HK-2 (cell line): ENCODE measurements around the gene LCORL.
A peak's percentile ranks its signal among the peaks of the same experiment; 100 is the strongest.
"Not testable (repeated sequence)": the region's sequence is repeated elsewhere in the genome, so short reads cannot be mapped to it uniquely, and the experiment has no call there.

Source experiments
- DNase-seq: peaks from one replicate; pipeline ENCODE4 v3.0.0-alpha.2; 2018; ENCODE audit not compliant: unreplicated experiment

Gene LCORL

GRCh38 chr4:17851959-17852358 lies 169.6 kb downstream of the LCORL start:
- DNase-seq: no peak

- DNase-seq: not testable (repeated sequence)
Measured at GRCh38 chr4:17850295-17850694, 171.3 kb downstream of the LCORL start.

DNA sequence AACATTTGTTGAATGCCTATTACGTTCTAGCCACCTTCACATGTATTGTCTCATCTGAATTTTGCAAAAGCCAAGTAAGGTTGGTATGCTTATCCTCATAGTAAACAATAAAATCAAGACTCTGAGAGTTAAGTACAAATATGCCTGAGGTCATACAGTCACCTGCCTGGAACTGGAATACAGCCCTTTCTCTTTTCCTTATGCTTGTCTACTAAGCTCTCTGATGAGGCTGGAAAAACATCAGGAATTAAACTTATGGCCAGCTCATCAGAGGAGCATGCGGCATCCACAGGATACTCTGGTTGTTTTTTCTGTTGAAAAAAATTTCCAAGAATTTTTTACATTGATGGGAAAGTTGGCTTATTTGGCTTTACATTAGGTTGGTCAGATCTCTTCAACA lies 175.3 kb downstream of the LCORL start:
- DNase-seq: no peak

- no peak for DNase-seq
Measured at GRCh38 chr4:17823871-17824669, 197.5 kb downstream of the LCORL start.

- no peak for DNase-seq
Measured at GRCh38 chr4:17817027-17817426, 204.5 kb downstream of the LCORL start.

DNA sequence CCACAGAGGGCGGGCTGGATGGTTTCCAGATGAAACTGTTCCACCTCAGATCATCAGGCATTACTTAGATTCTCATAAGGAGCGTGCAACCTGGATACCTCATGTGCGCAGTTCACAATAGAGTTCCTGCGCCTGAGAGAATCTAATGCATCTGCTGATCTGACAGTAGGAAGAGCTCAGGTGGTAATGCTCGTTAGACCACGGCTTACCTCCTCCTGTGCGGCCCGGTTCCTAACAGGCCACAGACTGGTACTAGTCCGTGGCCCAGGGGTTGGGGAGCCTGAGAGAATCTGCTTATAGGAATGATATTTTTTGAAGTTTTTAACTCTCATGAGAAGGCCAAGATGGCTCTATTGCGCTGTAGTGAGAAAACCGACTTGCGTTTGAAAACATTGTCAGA lies 205.4 kb downstream of the LCORL start:
- no peak for DNase-seq

DNA sequence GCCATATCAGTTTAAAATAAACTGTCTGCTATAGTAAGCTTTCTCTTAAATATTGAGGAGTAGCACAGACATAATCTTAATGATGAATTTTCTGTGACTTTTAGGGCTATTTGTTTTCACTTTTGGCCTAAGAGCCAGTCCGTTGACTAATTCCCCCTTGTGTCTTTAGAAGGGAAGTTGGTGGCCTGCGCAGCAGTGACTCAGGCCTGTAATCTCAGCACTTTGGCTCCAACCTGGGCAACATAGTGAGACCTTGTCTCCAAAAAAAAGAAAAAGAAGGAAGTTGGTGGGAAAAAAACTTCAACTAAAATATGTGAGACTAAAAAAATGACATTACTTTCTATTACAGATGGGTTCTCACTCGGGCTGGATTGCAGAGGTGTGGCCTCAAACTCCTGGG lies 207.4 kb downstream of the LCORL start:
- DNase-seq: no peak

- DNase-seq: no peak
Measured at GRCh38 chr4:17812801-17813200, 208.8 kb downstream of the LCORL start.

- no peak for DNase-seq
Measured at GRCh38 chr4:17812125-17812524, 209.4 kb downstream of the LCORL start.

GRCh38 chr4:17811078-17811603 lies 210.4 kb downstream of the LCORL start:
- no peak for DNase-seq

DNA sequence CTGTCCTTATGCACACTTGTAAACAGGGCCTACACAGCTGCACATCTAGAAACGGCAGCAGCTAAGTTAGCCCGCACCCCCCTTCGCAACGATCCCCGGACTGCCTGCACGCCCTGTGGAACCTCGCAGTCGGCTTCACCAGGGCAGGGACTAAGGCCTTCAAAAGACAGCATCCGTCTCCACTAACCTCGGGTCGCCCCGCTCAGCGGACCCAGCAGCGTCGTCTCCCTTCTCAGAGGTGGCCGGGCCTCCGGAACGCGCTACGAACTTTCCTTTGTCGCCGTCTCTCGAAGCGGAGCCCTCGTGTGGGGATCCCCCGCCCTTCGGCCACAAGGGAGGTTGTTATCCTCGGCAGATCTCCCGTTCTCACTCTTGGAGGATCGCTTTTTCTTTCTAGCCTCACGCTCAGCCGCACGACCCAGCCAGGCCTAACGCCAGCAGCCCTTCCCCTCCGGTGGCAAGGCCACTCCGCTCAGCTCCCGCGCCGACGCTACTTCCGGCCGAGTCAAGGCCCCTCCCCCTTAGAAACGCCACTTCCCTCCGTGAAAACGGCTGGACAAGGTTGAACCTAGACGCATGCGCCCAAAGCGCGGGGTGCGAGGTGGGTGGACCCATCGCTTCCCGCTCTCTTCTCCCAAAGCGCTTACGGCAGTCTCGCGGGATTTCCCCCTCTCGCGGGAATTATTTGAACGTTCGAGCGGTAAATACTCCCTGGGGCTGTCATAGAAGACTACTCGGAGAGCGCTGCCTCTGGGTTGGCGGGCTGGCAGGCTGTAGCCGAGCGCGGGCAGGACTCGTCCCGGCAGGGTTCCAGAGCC lies 211.1 kb downstream of the LCORL start, which contains the start of the genes DCAF16 and NCAPG:
TSS of gene DCAF16 (minus strand) at position 498 of the 818 bp plus-strand sequence. CDS start 6,616 bp downstream, outside the sequence.
TSS of gene NCAPG (plus strand) at position 720 of the 818 bp plus-strand sequence. CDS start 99 bp downstream, outside the sequence.
- DNase-seq: peak; percentile 100

- DNase-seq: no peak
Measured at GRCh38 chr4:17809667-17810066, 211.9 kb downstream of the LCORL start.

DNA sequence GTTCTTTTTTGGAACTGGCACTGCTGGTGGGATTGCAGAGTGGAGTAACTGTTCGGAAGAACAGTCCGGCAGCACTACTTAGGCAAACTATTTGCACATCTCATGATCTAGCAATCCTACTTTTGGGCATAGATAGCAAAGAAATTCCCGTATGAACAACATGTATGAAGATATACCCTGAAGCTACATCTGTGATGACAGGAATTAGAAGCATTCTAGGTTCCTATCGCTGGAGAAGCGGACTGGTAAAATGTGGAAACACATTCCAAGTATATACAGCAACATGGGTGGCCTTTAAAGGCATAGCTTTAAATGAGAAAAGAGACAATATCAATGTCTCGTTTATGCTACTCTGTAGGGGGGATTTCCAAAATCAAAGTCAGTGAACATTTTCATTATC lies 214.1 kb downstream of the LCORL start:
- no peak for DNase-seq

GRCh38 chr4:17805580-17806155 lies 215.9 kb downstream of the LCORL start:
- DNase-seq: no peak

- no peak for DNase-seq
Measured at GRCh38 chr4:17797808-17798207, 223.7 kb downstream of the LCORL start.

- DNase-seq: no peak
Measured at GRCh38 chr4:17794730-17795129, 226.8 kb downstream of the LCORL start.
